ENCODE measurements around the gene RYR1.
A peak's percentile ranks its signal among the peaks of the same experiment; 100 is the strongest.
"Not testable (repeated sequence)": the region's sequence is repeated elsewhere in the genome, so short reads cannot be mapped to it uniquely, and the experiment has no call there.

Gene RYR1

DNA sequence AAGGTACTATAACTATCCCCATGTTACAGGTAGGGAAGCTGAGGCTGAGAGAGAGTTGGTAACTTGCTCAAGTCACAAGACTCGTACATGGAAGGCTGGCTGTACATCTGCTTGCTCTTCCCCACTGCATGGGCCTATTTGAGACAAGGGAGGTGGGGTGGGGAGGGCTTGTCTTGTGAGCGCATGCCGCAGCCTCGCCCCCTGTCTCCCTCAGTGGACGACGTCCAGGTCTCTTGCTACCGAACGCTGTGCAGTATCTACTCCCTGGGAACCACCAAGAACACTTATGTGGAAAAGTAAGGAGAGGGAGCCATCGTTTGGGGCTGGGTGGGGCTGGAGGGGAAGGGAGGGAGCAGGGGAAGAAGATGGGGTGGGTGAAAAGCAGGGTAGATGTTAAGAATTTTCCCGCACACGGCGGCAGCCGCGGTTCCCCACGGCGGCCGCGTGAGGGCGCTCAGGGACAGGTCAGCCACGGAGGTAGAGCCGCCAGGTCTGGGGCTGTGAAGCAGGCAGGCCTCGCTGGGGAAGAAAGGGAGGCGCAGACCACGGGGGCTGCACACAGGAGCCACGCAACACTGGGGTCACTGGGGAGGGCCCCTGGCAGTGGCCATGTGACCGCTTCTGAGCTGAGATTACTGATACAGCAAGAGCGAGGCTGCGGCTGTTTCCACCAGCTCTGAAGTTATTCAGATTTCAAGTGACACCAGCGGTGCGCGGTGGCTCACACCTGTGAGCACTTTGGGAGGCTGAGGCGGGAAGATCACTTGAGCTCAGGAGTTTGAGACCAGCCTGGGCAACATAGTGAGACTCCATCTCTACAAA lies 81.5 kb downstream of the RYR1 start:
- peak; percentile 44 for DNase-seq (ENCODE audit: low spot score)

DNA sequence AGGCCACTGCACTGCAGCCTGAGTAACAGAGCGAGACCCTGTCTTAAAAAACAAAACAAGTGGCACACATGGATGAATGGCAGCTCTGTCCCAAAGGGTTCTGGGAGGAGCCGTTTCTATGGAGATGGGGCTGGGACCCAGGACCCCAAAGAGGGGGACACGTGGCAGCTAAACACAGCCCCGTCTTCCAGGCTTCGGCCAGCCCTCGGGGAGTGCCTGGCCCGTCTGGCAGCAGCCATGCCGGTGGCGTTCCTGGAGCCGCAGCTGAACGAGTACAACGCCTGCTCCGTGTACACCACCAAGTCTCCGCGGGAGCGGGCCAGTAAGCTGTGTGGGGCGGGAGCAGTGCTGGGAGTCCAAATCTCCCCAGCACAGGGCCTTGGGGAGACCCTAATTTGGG lies 82.4 kb downstream of the RYR1 start:
- no peak for DNase-seq (ENCODE audit: low spot score)

DNA sequence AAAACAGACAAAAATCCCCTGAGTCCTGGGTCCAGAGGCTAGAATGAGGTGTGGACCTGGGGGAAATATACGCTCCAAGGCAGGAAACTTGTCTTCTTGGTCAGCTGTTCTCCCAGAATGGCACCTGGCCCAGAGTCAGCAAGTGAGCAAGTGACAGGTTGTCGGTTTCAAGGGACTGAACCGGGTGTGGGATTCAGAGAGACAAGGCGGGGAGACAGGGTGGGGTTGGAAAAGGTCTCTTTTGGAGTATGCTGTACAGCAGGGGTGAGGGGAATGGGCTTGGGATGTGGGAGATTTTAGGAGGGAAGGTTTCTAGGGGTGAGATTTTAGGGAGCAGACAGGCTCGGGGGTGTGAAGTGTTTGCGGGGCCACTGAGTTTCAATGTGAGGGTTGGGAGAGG lies 83.3 kb downstream of the RYR1 start:
- no peak for DNase-seq (ENCODE audit: low spot score)

- DNase-seq (ENCODE audit: low spot score), result no peak
Observed at GRCh38 chr19:38517321-38517720, 83.8 kb downstream of the RYR1 start.

DNA sequence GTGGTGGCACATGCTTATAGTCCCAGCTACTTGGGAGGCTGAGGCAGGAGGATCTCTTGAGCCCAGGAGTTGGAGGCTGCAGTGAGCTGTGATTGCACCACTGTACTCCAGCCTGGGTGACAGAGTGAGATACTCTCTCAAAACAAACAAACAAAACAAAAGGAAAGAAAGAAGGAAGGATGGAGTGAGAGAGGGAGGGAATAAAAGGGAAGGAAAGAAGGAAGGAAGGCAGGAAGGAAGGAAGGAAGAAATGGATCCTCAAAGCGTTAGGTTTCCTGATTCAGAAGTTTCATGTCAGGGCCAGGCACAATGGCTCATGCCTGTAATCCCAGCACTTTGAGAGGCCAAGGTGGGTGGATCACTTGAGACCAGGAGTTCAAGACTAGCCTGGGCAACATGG lies 84.5 kb downstream of the RYR1 start:
- not testable (repeated sequence) for DNase-seq (ENCODE audit: low spot score)

- DNase-seq (ENCODE audit: low spot score), result no peak
Observed at GRCh38 chr19:38519168-38519567, 85.7 kb downstream of the RYR1 start.

GRCh38 chr19:38519988-38520387 lies 86.5 kb downstream of the RYR1 start:
- no peak for DNase-seq (ENCODE audit: low spot score)

GRCh38 chr19:38522915-38523314 lies 89.4 kb downstream of the RYR1 start:
- DNase-seq (ENCODE audit: low spot score), result no peak

GRCh38 chr19:38523319-38523718 lies 89.8 kb downstream of the RYR1 start:
- DNase-seq (ENCODE audit: low spot score), result no peak

- DNase-seq (ENCODE audit: low spot score), result no peak
Observed at GRCh38 chr19:38524369-38524768, 90.9 kb downstream of the RYR1 start.

DNA sequence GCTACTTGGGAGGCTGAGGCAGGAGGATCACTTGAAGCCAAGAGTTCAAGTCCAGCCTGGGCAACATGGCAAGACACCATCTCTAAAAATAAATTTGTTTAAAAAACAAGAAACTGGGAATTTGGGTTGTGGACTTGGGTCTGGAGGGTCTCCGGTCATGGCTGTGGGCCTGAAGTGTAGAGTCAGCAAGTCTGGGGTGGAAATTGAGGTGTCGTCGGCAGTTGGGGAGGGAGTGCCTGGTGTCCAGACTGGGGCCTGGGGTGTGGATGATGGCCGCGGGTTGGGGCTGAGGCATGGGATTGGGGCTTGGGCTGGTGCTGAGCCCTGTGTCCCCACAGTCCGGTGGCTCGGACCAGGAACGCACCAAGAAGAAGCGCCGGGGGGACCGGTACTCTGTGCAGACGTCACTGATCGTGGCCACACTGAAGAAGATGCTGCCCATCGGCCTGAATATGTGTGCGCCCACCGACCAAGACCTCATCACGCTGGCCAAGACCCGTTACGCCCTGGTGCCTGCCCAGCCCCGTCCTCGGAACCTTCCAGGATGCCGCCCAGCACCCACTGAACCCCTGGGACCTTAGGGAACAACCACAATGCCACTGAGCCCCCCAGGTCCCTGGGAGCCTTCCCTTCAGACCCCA lies 91.6 kb downstream of the RYR1 start:
- DNase-seq (ENCODE audit: low spot score), result no peak

DNA sequence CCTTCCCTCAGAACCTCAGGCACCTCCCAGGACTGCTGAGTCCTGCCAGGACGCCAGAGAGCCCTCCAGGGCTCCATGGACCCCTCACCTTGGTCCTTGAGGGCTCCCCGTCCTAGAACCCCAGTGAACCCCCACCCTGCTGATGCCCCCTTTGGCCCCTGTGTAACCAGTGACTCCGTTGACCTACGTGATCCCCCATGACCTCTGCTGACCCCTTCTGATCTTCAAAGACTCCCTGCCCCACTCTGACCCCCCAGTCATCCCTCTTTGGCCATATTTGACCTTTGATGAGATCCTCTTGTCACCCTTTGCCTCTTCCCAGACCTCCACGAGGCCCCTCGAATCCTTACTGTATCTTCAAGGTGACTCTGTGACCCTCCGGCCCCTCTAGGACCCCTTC lies 92.9 kb downstream of the RYR1 start:
- DNase-seq (ENCODE audit: low spot score), result no peak

- no peak for DNase-seq (ENCODE audit: low spot score)
Observed at GRCh38 chr19:38527466-38528136, 94.1 kb downstream of the RYR1 start.

DNA sequence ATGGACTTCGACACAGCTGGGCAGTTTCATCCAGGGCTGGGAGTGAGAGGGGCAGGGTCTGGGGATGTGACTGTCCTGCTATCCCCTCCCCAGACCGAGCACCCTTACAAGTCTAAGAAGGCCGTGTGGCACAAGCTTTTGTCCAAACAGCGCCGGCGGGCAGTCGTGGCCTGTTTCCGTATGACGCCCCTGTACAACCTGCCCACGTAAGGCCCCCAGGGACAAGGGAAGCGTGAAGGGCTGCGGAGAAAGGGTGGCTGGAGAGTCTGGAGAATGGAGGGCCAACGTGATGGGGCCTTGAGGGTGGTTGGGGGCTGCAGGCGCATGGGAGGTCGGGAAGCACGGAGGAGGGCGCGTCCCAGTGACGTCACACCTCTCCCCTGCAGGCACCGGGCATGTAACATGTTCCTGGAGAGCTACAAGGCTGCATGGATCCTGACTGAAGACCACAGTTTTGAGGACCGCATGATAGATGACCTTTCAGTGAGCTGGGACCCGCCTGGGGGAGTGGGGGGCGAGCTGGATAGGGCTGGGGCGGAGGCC lies 94.8 kb downstream of the RYR1 start:
- DNase-seq (ENCODE audit: low spot score), result no peak

GRCh38 chr19:38528931-38529330 lies 95.4 kb downstream of the RYR1 start:
- DNase-seq (ENCODE audit: low spot score), result no peak

DNA sequence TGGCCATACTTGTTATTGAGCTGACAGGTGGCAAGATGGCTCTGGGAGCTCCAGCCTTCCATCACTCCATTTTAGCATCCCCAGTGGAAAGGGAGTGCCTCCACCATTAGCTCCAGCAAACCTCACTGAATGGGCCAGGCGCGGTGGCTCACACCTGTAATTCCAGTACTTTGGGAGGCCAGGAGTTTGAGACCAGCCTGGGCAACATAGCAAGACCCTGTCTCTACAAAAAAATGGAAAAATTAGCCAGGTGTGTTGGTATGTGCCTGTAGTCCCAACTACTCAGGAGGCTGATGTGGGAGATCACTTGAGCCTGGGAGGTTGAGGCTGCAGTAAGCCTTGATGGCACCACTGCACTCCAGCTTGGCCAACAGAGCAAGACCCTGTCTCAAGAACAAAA lies 98.0 kb downstream of the RYR1 start:
- DNase-seq (ENCODE audit: low spot score), result no peak

- DNase-seq (ENCODE audit: low spot score), result no peak
Observed at GRCh38 chr19:38532939-38533338, 99.4 kb downstream of the RYR1 start.

DNA sequence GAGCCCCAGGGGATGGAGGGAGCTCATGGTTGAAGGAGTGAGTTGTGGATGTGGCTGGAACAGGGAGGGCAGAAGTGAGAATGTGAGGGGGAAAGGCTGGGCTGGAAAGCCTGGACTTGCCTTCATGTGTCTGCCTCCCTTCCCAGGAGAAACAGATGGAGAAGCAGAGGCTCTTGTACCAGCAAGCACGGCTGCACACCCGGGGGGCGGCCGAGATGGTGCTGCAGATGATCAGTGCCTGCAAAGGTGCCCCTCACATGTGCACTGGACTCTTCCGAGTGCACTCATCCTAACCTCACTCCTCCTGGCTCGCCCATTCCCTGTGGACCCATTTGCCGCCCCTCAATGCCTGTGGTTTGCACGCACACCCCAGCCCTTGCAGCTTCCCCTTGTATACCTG lies 101.1 kb downstream of the RYR1 start:
- DNase-seq (ENCODE audit: low spot score), result no peak

GRCh38 chr19:38535212-38535611 lies 101.7 kb downstream of the RYR1 start:
- no peak for DNase-seq (ENCODE audit: low spot score)

DNA sequence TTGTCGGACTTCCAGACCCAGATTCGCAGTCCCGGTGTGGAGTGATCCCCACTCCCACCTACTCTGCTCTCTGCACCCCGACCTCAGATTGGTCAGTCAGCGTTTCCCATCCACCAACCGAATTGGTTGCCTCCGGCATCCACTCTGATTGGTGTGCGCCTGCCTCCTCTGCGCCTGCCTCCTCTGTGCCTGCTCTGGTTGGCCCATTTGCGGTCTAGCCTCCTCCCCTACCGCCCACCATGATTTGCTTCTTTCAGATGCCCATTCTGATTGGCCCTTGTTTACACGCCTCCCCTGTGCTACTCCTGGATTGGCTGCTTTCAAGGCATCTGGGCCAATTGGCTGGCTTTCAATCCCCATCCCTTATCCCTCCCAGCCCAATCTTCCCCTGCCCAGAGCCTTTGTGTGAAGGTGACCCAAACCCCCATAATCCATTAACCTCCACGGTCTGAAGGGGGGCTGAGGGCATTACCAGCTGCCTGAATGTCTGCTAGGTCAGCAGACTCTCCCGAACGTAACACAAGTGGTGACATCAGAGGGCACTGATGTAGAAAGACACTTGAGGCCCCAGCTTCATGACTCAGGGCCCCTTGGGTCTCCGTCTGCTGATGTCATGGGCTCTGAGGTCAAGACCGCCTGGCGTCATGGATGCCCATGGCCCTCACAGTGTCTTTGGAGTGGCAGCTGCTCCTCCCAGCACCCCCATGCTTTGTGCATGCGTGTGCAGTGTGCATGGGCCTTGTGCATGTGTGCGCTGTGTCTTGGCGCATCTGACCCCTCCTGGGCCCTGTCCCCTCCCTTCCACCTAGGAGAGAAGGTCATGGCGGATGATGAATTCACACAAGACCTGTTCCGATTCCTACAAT lies 103.8 kb downstream of the RYR1 start:
- DNase-seq (ENCODE audit: low spot score), result no peak

DNA sequence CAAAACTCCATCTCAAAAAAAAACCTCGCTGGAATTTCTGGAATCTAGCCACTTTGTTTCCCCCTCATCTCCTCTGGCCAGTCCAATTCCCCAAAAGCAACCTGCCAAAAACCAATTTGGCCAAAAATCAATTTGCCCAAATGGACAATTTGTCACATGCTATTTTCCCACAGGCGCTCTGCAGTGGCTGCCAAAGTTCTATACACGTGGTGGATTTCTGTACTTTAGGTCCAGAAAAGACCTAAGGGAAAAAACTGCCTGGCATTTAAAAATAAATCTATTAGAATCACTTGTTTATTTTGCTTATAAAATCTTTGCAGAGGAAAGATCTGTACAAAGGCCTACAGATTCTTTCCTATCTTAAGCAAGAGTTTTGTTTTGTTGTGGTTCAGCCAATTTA lies 104.9 kb downstream of the RYR1 start:
- no peak for DNase-seq (ENCODE audit: low spot score)

Data from RKO (cell line).